Smooth muscle cell (in vitro differentiated cells): Measurements from ENCODE around the gene FCMR. TPM values are rescaled to one million over a fixed set of nuclear protein-coding genes. Genes with fewer than 3 reads are reported as not detected.

ENCODE experiments used
- DNase-seq: peaks from one replicate; lab custom pipeline; 2025; ENCODE audit not compliant: unreplicated experiment; lab: John Stamatoyannopoulos, UW
- H2AFZ ChIP-seq: fragments of 200-600 bp; sonication (generic); 2 replicates; pipeline ENCODE4 v1.6.0; 2016; ENCODE audit warnings: antibody characterized with exemption, low read depth, mild to moderate bottlenecking
- H3F3A ChIP-seq: fragments of 200-600 bp; sonication (generic); 2 replicates; pipeline ENCODE4 v1.6.0; 2017; ENCODE audit warnings: antibody characterized with exemption, low read depth
- H3K27ac ChIP-seq: fragments of 200-600 bp; sonication (generic); 2 replicates; pipeline ENCODE4 v1.5.1; 2016; ENCODE audit warnings: low read depth, mild to moderate bottlenecking
- H3K27me3 ChIP-seq: fragments of 200-600 bp; sonication (generic); 2 replicates; pipeline ENCODE4 v1.6.1; 2016; ENCODE audit warnings: low read depth, mild to moderate bottlenecking
- H3K36me3 ChIP-seq: fragments of 200-600 bp; sonication (generic); 2 replicates; pipeline ENCODE4 v1.5.1; 2016; ENCODE audit warnings: low read depth
- H3K4me1 ChIP-seq: fragments of 200-600 bp; sonication (generic); 2 replicates; pipeline ENCODE4 v1.5.1; 2016; ENCODE audit warnings: low read depth
- H3K4me2 ChIP-seq: fragments of 200-600 bp; sonication (generic); 2 replicates; pipeline ENCODE4 v1.6.0; 2016; ENCODE audit warnings: mild to moderate bottlenecking
- H3K4me3 ChIP-seq: fragments of 200-600 bp; sonication (generic); 2 replicates; pipeline ENCODE4 v1.5.1; 2016; ENCODE audit warnings: mild to moderate bottlenecking
- H3K79me2 ChIP-seq: fragments of 200-600 bp; sonication (generic); 2 replicates; pipeline ENCODE4 v1.6.0; 2016; ENCODE audit warnings: low read depth, mild to moderate bottlenecking
- H3K9ac ChIP-seq: fragments of 200-600 bp; sonication (generic); 2 replicates; pipeline ENCODE4 v1.6.0; 2016; ENCODE audit warnings: low read depth
- H3K9me3 ChIP-seq: fragments of 200-600 bp; sonication (generic); replicated peaks from 2 replicates; pipeline ENCODE4 v1.5.1; 2016; ENCODE audit warnings: low read depth
- H4K20me1 ChIP-seq: fragments of 200-600 bp; sonication (generic); 2 replicates; pipeline ENCODE4 v1.6.0; 2016; ENCODE audit warnings: low read depth
- WGBS: methylation state at CpG from one replicate; pipeline ENCODE4 v1.1.7; 2016; ENCODE audit warnings: low lambda C conversion rate; 5-methylcytosine and 5-hydroxymethylcytosine counted together
- polyA plus RNA-seq: library from polyadenylated mRNA; unstranded; fragments of >200 nt; fragmentation: Nextera tagmentation; extraction: Ambion mirVana; gene quantifications from 2 replicates; pipeline ENCODE4 v1.2.1, GENCODE V29; 2016
- total RNA-seq: library from RNA; depleted of rRNA; stranded (reverse); fragments of >200 nt; gene quantifications from 2 replicates; pipeline ENCODE4 v1.2.3, GENCODE V29; 2014
- TF ChIP-seq, protein P1 (sequence below): fragments of 200-600 bp; sonication (generic); IDR thresholded peaks from 2 replicates; pipeline ENCODE4 v1.5.1; 2017; ENCODE audit warnings: borderline replicate concordance, mild to moderate bottlenecking, antibody characterized with exemption; ENCODE audit not compliant: insufficient read depth, poor library complexity, severe bottlenecking

The FCMR gene
- total and polyA plus RNA-seq, 2 experiments from 2014 or later: 1.6 TPM; not detected in 1

DNA sequence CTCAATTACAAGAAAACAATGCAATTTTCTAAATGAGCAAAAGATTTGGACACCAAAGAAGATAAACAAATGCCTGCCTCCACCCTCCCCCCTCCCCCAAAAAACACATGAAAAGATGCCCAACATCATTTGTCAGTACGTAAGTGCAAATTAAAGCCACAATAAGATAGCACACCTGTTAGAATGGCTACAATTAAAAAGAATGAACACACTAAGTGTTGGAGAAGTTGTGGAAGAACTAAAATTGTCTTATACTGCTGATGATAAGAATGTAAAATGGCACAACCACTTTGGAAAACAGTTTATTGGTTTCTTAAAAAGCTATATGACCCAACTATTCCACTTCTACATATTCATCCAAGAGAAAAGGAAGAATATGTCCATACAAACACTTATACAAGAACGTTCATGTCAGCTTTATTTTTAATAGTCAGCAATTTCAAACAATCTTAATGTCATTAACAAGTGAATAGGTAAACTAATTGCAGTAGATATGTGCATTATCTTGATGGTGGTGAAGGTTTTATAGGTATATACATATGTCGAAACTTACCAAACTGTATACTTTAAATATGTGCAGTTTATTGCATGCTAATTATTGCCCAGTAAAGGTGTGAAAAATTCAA, 45.9 kb downstream of the FCMR start:
- no peak for DNase-seq
- Histone ChIP-seq H3K27me3 (no peaks in the 10 kb centered on the region), H3K79me2 (no peaks in the 10 kb centered on the region), H3K9ac (no peak overlapping the region), H3K9me3 (peaks cover 7% of the 10 kb centered on the region), H3K36me3 (peaks cover 5% of the 10 kb centered on the region), H4K20me1 (no peaks in the 10 kb centered on the region), H3F3A (no peaks in the 10 kb centered on the region), H3K4me2 (no peak overlapping the region), H3K27ac (no peak overlapping the region), H2AFZ (no peak overlapping the region), H3K4me3 (no peak overlapping the region), H3K4me1 (no peaks in the 10 kb centered on the region)
- TF ChIP-seq, protein P1, sequence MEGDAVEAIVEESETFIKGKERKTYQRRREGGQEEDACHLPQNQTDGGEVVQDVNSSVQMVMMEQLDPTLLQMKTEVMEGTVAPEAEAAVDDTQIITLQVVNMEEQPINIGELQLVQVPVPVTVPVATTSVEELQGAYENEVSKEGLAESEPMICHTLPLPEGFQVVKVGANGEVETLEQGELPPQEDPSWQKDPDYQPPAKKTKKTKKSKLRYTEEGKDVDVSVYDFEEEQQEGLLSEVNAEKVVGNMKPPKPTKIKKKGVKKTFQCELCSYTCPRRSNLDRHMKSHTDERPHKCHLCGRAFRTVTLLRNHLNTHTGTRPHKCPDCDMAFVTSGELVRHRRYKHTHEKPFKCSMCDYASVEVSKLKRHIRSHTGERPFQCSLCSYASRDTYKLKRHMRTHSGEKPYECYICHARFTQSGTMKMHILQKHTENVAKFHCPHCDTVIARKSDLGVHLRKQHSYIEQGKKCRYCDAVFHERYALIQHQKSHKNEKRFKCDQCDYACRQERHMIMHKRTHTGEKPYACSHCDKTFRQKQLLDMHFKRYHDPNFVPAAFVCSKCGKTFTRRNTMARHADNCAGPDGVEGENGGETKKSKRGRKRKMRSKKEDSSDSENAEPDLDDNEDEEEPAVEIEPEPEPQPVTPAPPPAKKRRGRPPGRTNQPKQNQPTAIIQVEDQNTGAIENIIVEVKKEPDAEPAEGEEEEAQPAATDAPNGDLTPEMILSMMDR: no peak
- 87% methylated on average over 3 of the region's 3 CpGs for WGBS

DNA sequence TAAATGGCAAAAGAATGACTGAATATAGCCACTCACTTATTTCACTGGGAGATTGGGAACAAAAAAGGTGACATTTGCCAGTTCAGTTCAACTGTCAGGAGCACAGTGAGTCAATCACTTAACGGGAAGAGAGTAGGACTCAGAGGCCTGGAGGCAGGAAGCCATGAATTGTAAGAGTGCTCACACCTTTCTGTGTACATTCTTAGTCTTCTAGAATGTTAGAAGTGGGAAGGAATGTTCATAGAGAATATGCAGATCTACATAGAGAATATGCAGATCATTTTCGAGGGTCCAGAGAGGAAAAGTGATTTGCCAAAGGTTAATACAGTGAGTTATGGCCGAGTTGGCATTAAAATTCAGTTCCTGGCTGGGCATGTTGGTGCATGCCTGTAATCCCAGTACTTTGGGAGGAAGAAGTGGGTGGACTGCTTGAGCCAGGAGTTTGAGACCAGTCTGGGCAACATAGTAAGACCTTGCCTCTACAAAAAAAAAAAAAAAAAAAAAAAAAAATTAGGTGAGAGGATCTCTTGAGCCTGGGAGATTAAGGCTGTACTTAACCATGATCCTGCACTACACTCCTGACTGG, 48.0 kb downstream of the FCMR start:
- Histone ChIP-seq H3K27me3 (no peaks in the 10 kb centered on the region), H2AFZ (no peak overlapping the region), H4K20me1 (no peaks in the 10 kb centered on the region), H3K9me3 (peaks cover 5% of the 10 kb centered on the region), H3K4me1 (no peaks in the 10 kb centered on the region), H3F3A (no peaks in the 10 kb centered on the region), H3K4me2 (no peak overlapping the region), H3K36me3 (no peaks in the 10 kb centered on the region), H3K79me2 (no peaks in the 10 kb centered on the region), H3K4me3 (no peak overlapping the region), H3K27ac (no peak overlapping the region), H3K9ac (no peak overlapping the region)
- no peak for DNase-seq
- TF ChIP-seq, protein P1: no peak
- 64% methylated on average over 3 of the region's 3 CpGs for WGBS

DNA sequence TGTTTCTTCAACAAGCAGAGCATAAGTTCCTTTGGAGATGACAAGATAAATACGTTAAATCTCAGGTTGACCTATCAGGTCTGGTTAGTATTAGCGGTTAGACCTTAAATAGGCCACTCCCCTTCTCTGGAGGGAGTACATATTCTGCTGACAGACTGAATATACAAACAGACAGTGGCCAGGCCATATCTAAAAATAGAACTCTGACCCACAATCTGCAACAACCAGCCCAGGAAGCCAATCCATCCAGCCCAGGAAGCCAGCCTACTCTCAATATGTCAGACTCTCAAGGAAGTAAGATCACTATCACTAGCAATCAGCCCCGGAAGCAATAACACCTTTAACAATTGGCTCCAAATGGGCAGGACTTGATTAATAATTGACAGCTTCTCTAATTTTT, 49.6 kb downstream of the FCMR start:
- Histone ChIP-seq H3K79me2 (no peaks in the 10 kb centered on the region), H3K9me3 (no peaks in the 10 kb centered on the region), H3K4me3 (no peak overlapping the region), H3F3A (no peaks in the 10 kb centered on the region), H4K20me1 (no peaks in the 10 kb centered on the region), H3K36me3 (no peaks in the 10 kb centered on the region), H3K4me2 (no peak overlapping the region), H3K27me3 (no peaks in the 10 kb centered on the region), H3K4me1 (no peaks in the 10 kb centered on the region), H3K9ac (no peak overlapping the region), H3K27ac (no peak overlapping the region), H2AFZ (no peak overlapping the region)
- no peak for DNase-seq
- WGBS: 81% methylated on average over 3 of the region's 3 CpGs
- TF ChIP-seq, protein P1: no peak

DNA sequence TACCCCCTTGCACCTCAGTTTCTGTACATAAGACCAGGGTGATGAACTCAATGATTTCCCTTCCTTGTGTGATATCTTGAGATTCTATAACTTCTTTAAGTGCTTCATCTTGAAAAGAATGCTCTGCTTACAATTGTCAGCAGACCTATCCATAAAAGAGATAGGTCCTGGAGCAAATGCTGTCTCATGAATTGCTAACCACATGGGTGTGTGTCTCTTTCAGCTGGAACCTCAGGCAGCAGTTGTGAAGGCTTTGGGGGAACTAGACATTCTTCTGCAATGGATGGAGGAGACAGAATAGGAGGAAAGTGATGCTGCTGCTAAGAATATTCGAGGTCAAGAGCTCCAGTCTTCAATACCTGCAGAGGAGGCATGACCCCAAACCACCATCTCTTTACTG, 53.5 kb downstream of the FCMR start:
- Histone ChIP-seq H3K27me3 (peaks cover 1% of the 10 kb centered on the region), H3K9me3 (no peaks in the 10 kb centered on the region), H4K20me1 (no peaks in the 10 kb centered on the region), H3K36me3 (no peaks in the 10 kb centered on the region), H3F3A (no peaks in the 10 kb centered on the region), H3K4me1 (no peaks in the 10 kb centered on the region), H3K27ac (no peak overlapping the region), H3K79me2 (no peaks in the 10 kb centered on the region), H2AFZ (no peak overlapping the region), H3K4me3 (no peak overlapping the region), H3K4me2 (no peak overlapping the region), H3K9ac (no peak overlapping the region)
- TF ChIP-seq, protein P1: no peak
- WGBS: 52% methylated on average over 1 of the region's 1 CpG
- DNase-seq: no peak
